HG02884 (cell line): ENCODE results near the gene GPATCH8.
"Not testable (repeated sequence)": the region's sequence is repeated elsewhere in the genome, so short reads cannot be mapped to it uniquely, and the experiment has no call there.

Experiments
- ATAC-seq: cut with Tn5 transposase; IDR thresholded peaks from one replicate; pipeline ENCODE4 v1.9.1; 2021; ENCODE audit warnings: mild to moderate bottlenecking, moderate library complexity; ENCODE audit not compliant: unreplicated experiment

GPATCH8 gene

DNA sequence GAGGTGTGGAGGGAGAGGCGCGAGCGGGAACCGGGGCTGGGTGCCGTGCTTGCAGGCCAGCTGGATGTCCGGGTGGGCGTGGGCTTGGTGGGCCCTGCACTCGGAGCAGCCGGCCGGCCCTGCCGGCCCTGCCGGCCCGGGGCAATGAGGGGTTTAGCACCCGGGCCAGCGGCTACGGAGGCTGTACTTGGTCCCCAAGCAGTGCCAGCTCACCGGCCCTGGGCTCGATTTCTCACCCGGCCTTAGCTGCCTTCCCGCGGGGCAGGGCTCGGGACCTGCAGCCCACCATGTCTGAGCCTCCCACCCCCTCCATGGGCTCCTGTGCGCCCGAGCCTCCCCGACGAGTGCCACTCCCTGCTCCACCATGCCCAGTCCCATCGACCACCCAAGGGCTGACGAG, 24.7 kb upstream of the GPATCH8 start:
- ATAC-seq, result no peak

DNA sequence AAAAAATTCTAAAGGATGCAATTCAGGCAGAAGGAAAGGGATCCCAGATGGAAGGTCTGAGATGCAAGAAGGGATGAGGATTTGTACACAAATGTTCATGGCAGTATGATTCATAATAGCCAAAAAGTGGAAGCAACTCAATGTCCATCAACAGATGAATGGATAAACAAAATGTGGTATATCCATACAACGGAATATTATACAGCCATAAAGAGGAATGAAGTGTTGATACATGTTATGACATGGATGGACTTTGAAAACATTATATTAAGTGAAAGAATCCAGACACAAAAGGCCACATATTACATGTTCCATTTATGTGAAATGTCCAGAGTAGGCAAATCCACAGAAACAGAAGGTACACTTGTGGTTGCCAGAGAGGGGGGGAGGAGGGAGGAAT, 23.9 kb upstream of the GPATCH8 start:
- no peak for ATAC-seq

DNA sequence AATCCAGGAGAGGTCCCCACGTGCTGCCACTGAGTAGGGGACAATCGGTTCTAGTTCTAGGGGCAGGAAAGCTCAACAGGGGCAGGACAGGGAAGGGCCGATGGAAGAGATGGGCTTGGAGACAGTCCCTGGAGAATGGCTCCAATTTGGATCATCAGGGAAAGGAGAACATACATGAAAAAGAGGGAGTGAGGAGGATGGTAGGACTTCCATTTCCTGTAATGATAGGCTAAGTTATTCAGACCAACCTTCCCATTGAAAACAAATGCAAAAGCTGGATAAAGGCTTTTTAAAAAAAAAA, 20.4 kb upstream of the GPATCH8 start:
- ATAC-seq, result no peak

DNA sequence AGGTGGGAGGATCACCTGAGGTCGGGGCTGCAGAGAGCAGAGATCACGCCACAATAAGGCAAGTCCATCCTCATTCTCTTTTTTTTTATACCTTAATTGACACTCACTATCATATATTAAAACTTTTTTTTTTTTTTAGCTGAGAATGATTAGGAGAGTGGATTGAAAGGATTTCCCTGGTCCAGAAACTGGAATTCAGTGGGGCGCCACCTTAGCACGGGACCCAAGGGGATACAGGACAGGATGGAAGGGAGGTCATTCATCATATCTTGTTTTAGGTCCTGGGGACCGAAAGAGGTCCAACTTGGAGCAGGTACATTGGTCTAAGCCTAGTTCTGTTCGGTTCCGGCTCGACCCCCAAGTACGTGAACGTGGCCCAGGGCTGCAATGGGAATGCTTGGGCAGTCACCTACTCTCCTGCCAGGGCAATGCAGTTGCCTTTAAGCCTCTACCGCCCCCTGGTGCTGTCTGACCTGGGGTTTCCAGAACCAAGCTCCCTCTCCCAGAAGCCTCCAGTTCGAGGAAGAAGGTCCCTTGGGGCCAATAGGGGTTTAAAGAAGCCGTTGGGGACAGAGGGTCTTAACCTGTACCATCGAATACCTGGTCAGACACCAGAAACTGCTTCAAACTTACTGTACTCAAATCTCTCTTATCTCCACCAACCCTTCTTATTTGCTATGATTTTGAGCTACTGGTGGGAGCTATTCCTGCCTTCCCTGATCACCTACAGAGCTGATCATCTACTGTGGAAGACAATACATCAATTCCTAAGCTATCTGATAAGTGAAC, 19.9 kb upstream of the GPATCH8 start:
- no peak for ATAC-seq

DNA sequence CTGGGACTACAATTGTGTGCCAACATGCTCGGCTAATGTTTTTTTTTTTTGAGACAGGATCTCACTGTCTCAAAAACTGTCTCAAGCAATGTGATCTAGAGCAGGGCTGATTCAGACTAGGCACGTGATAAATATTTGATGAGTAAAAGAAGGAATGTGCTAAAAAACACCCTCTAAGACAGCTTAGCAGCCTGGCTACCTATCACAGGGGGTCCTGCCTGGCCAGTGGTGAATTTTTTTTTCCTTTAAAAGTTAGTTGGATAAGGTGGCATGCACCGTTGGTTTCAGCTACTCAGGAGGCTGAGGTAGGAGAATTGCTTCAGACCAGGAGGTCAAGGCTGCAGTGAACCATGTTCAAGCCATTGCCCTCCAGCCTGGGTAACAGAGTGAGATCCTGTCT, 14.8 kb upstream of the GPATCH8 start:
- no peak for ATAC-seq

DNA sequence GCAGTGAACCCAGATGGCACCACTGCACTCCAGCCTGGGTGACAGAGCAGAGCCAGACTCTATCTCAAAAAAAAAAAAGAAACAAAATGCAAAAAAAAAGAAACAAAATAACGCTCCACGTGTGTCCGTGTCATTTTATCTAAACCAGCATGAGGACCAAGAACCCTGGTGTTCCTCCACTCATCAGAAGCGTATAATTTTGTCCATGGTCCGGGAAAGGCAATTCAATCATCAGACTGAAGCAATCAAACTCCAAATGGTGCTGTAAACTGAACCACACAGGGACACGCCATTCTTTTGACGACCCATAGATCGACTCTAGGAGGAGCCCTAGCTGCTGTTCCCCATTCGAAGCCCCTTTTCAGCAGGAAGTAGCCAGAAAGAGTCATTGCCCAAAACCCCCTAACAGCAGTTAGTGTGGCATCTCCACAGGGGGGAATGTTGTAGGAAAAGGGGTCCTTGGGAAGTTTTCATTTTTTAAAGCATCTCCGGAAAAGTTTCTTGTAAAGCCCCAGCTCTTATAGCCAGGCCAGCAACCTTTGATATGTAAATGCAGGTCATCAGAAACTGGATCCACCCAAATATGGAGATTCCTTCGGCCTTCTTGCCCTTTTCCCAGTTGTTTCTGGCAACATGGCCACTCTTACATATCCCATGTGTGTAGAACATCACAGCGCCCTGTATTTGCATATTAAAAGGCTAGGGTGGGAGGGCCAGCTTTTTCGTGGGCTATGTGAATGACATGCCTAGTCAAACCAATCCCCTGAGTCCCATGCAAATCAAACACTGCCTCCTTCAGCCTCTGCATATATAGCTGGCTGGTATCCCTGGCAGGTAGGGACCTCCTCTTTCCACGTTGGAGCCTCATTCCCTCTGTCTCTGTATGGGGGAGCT, 8.3 kb upstream of the GPATCH8 start:
- ATAC-seq, result not testable (repeated sequence)

DNA sequence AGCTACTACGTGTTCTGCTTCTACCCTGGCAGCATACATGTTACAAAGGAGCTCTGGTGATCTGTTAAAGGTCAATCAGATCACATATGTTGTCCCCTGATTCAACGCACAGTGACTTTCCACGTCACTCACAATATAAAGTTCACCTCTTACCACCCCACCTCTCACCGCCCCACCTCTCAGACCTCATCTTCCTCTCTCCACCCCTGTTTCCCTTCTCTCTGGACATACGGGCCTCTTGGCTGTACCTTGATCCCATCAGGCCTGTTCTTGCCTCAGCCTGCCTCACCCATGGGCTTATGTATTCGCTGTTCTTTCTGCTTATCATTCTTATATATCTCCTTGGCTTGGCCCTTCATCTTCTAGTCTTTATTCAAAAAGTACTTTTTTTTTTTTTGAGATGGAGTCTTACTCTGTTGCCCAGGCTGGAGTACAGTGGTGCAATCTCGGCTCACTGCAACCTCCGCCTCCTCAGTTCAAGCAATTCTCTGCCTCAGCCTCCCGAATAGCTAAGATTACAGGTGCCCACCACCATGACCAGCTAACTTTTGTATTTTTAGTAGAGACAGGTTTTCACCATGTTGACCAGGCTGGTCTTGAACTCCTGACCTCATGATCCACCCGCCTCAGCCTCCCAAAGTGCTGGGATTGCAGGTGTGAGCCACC, 3.9 kb upstream of the GPATCH8 start:
- not testable (repeated sequence) for ATAC-seq

DNA sequence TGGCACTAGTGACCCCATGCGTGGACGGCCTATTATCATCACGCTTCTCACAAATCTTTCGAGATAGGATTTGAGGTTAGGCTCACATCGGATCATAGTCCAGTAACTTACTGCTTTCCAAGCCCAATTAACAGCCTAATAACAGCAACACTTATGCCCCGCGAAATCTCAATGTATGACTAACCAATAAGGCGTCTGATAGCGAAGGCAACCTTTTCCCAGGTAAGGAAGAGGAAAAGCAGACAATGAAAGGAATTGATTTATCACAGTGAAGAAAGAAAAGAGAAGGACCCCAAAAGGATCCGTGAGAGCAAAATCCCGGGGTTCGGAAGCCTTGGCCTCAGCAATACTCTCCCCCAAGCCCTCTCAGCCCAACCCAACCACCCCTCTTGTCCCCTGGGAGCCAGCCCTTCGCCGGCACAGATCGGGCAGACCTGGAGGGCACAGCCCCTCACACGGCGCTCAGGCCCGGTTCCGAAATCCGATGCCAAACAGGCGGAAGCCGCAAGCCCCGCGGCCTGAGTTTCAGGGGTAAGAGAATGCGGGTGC, 534 bp downstream of the GPATCH8 start:
- peak; percentile 30 for ATAC-seq

DNA sequence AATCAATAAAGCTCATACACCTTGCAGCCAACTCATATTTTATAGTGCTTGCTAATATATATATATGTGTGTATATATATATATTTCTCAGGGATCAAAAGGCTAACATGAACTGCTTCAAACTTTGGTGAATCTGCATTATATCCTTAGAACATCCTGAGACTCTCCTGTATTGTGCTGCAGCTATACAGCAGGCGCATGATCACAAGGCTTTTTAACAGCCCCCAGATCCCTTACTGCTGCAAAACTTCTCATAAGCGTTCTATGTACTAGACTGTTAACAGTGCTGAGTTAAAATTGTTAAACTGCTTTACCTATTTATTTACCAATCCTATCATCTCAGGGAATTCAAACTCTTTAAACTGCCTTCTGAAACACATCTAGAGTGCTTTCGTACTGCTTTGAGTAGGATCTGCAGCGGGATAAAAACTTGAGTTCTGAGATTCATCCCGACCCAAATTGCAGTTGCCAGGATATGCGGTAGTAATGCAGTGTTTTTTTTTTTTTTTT, 1.3 kb downstream of the GPATCH8 start:
- no peak for ATAC-seq

DNA sequence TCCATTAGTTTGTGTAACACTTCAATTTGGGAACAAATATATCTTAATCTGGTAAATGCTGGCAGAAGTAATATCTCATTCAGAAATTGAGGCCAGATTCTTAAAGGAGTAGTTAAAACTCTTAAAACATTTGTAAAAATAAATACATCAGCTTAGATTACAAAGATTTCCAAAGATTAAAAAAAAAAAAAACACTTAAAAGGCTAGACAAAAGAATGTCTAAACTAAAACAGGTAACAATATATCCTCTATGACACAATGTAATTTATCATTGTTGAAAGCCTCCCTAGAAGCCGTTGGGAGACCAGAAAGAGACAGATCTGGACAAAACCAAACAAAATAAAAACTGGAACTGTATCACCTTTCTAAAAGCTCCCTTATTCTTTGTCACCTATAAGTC, 3.5 kb downstream of the GPATCH8 start:
- ATAC-seq, result no peak

DNA sequence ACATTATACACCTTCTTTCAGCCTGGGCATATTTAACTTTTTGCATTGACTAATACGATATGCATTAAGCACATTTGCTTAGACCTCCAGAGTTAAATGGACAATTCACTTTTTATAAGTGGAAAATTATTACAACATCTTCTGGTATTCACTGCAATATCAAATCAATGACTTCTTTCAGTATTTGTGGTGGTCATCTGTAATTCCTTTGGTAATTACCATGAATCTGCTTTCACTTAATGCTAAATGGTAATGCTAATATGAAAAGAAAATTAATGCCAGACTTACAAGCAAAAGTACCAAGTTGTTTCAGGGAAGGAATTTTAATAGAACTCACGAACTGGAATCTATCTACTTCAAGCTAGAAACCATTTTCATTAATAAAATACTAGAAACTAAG, 6.4 kb downstream of the GPATCH8 start:
- ATAC-seq, result no peak

DNA sequence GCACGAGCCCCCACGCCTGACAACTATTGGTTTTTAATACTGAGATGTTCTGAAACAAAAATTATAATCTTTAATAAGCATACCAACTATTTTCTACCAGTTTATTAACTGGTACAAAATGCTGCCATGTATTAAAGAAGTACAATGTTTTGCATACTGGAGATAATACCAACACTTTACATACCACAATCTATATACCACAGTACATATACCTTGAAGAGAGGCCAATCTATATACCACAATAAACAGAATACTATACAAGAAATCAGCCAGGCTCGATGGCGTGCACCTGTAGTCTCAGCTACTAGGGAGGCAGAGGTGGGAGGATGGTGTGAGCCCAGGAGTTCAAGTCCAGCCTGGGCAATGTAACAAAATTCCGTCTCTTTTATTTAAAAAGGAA, 9.9 kb downstream of the GPATCH8 start:
- no peak for ATAC-seq

DNA sequence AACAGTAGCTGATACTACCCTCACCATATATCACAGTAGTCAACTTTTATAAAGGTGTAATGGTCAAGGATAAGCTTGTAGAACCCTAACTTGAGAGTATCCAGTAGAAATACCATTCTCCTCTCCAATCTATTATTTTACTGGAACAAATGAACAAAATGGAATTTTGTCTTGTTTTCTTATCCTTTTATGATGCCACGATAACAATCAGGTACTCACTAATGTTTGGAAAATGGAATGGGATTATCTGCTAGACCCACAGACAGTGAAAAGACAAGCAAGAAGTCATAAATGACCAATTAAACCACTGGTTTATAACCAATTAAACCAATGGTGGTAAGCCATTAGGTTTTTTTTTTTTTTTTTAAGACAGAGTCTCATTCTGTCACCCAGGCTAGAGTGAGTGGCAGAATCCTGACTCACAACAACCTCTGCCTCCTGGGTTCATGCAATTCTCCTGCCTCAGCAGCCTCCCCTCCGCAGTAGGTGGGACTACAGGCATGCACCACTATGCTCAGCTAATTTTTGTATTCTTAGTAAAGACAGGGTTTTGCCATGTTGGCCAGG, 10.4 kb downstream of the GPATCH8 start:
- no peak for ATAC-seq

DNA sequence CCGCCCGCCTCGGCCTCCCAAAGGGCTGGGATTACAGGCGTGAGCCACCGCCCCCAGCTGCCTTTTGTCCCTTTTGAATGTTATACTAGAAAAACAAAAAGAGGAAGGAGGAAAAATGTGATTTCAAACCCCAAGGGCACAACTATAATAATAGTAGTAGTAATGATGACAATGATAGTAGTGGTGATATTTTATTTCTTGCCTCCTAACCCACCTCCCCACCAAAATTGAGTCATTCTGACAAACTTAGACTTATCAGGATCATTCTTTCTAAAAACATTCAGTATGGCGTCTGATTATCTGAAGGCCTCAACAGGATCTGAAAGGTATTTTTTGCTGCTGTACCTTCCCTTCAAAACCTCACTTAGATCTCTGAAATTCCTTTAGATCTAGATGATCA, 13.6 kb downstream of the GPATCH8 start:
- ATAC-seq, result no peak

DNA sequence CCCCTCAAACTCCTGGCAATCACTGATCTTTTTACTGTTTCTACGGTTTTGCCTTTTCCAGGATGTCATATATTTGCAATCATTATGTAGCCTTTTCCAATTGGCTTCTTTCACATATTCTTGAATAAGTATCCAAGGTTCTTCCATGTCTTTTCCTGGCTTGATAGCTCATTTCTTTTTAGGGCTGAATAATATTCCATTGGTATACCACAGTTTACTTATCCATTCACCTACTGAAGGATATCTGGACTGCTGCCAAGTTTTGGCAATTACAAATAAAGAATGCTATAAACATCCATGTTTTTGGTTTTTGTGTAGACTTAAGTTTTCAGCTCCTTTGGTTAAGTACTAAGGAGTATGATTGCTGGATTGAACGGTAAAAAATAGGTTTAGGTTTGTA, 16.0 kb downstream of the GPATCH8 start:
- ATAC-seq, result no peak

DNA sequence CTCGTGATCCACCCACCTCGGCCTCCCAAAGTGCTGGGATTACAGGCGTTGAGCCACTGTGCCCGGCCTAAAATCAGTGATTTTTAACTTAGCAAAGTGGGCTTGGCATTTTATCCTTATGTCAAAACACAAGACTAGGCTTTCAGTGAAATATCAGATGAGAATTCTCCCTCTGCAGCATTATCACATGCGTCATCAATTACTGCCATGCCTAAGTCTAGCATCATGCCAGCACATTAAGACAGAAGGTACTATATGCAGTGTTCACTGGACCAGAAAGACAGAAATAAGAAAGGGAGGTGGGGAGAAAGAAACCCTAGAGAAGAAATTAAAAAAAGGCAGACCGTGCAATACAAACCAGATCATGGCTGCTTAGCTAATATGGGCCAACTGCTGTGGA, 29.8 kb downstream of the GPATCH8 start:
- ATAC-seq, result no peak

DNA sequence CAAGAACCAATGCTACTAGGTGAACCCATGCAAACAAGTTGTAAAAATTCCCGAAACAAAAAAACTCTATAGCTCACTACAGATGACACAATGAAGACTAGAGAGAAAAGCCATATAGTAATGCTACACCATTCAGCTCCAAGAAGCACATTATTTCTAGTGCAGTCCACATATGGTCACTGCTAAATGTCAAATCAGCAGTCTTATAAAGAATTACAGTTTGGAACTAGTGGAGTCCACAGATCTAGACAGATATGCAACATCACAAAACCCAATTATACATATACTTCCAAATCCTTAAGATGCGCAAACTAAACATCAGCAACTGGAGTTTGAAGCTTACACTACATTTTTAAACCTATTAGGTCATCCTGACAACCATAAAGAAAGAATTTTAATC, 33.5 kb downstream of the GPATCH8 start:
- no peak for ATAC-seq

DNA sequence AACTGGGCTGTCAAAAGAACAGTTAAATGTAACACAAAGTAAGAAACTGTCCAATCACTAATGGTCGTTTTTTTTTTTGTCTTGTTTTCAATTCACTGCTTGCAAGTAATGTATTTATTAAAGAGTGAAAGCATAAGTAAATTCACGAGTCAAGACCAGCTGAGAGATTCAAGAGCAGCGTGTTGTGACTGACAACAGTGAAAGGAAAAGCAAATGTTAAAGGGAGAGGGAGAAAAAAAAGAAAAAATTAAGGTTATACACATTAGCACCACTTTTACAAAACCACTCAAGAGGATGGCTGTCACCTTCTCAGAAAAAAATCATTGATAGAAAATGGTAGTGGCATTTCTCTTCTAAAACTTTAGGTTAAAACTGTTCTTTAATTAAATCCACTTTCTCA, 36.1 kb downstream of the GPATCH8 start:
- ATAC-seq, result no peak

DNA sequence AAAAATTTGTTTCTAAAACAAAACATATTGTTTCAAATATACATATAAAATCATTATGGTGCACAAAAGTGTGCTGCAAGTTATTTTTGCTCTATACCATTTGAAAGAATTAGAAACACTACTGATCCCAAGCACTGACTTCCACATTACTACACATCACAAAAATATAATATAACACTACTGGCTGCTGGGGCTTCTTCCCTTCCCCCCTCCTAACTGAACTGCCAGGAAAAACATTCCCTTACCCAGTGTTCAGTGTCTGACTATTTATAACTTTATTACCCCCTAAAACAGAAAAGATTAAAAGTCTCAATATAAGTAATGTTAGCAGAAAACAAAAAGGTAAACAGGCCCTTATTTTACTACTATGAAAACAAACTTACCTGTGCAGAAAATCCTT, 36.9 kb downstream of the GPATCH8 start:
- no peak for ATAC-seq

DNA sequence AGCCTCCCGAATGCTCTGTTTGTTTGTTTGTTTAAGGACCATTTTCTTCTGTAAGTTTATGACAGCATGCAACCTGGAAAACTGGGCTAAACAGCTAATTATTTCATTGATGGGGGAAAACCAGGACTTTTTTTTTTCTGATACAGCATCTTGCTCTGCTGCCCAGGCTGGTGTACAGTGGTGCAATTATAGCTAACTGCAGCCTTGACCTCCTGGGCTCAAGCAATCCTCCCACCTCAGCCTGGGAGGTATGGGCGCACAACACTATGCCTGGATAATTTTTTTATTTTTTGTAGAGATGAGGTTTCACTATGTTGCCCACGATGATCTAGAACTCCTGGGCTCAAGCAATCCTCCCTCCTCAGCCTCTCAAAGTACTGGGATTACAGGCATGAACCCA, 37.3 kb downstream of the GPATCH8 start:
- no peak for ATAC-seq

DNA sequence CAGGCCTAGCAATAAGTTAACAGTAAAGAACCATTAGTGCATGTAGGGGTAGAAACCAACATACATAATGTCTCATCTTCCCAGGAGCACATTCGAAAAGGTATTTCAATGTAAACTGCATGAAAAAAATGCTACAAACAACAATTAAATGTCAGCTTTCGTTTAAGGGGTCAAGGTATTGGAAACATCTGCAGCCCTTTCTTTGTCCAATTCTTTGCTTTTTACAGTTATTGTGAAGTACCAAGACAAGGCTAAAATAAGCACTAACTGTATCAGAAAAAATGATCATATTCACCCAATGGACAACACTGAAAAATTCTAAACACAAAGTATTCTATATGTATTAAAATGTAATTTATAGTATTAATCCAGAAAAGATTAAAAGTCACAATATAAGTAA, 37.9 kb downstream of the GPATCH8 start:
- ATAC-seq, result no peak
